IPS DF 6.9 (cell line): ENCODE measurements around the gene ACTL6B.

Source experiments
- DNase-seq: peaks from one replicate; pipeline ENCODE4 v3.0.0-alpha.2; 2013; ENCODE audit warnings: low read depth, low spot score
- H3K27ac ChIP-seq: one replicate; pipeline ENCODE4 v1.5.1; 2013; ENCODE audit warnings: low read length, control low read depth
- H3K27me3 ChIP-seq: 2 replicates; pipeline ENCODE4 v1.6.1; 2013; ENCODE audit warnings: mild to moderate bottlenecking, low read length; ENCODE audit not compliant: control insufficient read depth, insufficient read depth
- H3K36me3 ChIP-seq: 2 replicates; pipeline ENCODE4 v1.6.1; 2013; ENCODE audit warnings: low read length; ENCODE audit not compliant: control insufficient read depth, insufficient read depth
- H3K4me1 ChIP-seq: 2 replicates; pipeline ENCODE4 v1.6.1; 2013; ENCODE audit warnings: low read length; ENCODE audit not compliant: control insufficient read depth, insufficient read depth
- H3K4me3 ChIP-seq: 2 replicates; pipeline ENCODE4 v1.5.1; 2013; ENCODE audit warnings: mild to moderate bottlenecking, low read length
- H3K9me3 ChIP-seq: 2 replicates; pipeline ENCODE4 v1.6.1; 2013; ENCODE audit warnings: low read length, inconsistent platforms; ENCODE audit not compliant: control insufficient read depth, insufficient read depth
- WGBS: extraction: QIAGEN DNeasy Blood & Tissue Kit; methylation state at CpG from one replicate; pipeline ENCODE4 v1.1.7; 2013; ENCODE audit warnings: mixed read lengths, missing lambda C conversion rate; ENCODE audit not compliant: insufficient read length, insufficient coverage; 5-methylcytosine and 5-hydroxymethylcytosine counted together

Gene ACTL6B

DNA sequence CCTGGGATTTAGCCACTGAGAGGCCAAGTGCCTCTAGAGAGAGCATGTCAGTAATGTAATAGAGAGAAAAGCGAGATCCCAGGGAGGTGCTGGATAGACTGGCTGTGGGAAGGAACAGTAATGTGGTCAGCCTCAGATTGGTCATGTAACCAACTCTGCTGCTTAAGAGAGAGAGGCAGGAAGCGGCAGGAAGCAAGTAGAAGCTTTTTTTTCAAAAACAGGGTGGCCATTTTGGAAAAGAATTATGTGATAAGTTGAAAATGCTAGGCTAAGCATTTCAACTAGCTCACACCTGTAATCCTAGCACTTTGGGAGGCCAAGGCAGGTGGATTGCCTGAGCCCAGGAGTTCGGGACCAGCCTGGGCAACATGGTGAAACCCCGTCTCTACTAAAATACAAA is 57.8 kb downstream of the ACTL6B start:
- no peak overlapping the region for H3K4me3 ChIP-seq
- H3K9me3 ChIP-seq: no peaks in the 10 kb centered on the region
- DNase-seq: no peak
- no CpG with 5 or more reads among the region's 4 CpGs for WGBS
- no peak overlapping the region for H3K27ac ChIP-seq
- H3K27me3 ChIP-seq: no peaks in the 10 kb centered on the region
- peaks cover 3% of the 10 kb centered on the region; the same call in 1 of the 2 replicates for H3K4me1 ChIP-seq
- H3K36me3 ChIP-seq: no peaks in the 10 kb centered on the region

DNA sequence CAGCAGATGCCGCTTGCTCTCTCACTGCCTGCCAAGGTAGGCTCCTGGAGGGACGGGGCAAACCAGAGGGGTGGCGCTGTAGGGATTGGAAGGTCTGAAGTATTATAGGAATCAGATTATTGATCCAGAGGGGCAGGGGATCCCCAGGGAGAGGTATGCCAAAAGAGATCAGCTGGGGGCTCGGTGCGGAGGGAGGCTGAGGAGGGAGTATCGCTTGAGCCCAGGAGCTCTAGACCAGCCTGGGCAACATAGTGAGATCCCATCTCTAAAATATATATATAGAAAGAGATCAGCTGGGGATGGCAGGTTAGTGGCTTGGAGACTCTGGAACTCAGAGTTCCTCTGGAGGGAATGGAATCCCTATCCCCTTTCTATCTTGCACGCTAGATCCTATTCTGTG is 61.1 kb downstream of the ACTL6B start:
- H3K27me3 ChIP-seq: no peaks in the 10 kb centered on the region
- H3K9me3 ChIP-seq: no peaks in the 10 kb centered on the region
- WGBS: no CpG with 5 or more reads among the region's 7 CpGs
- H3K4me1 ChIP-seq: peaks cover under 1% of the 10 kb centered on the region; the same call in 1 of the 2 replicates
- no peak overlapping the region for H3K4me3 ChIP-seq
- H3K36me3 ChIP-seq: no peaks in the 10 kb centered on the region
- no peak overlapping the region for H3K27ac ChIP-seq
- DNase-seq: no peak
